WTC11 (cell line): ENCODE data around the gene GPR63. TPM values are rescaled to one million over a fixed set of nuclear protein-coding genes. Genes with fewer than 3 reads are reported as not detected.

Experiments used
- ATAC-seq: fragments of 200-7000 bp; cut with Tn5 transposase; 2 replicates; pipeline ENCODE4 v1.10.0; 2021; ENCODE audit warnings: mild to moderate bottlenecking, moderate library complexity
- CTCF ChIA-PET: fragments of 300-600 bp; sonication (Branson Sonifier 250); formaldehyde crosslinking; loops from one replicate; lab custom pipeline; 2021; ENCODE audit warnings: antibody characterized with exemption; lab: Charles Lee
- POLR2A ChIA-PET: fragments of 350-600 bp; sonication (Branson Sonifier 250); formaldehyde crosslinking; loops from one replicate; lab custom pipeline; 2021; ENCODE audit warnings: antibody characterized with exemption; lab: Charles Lee
- DNase-seq: peaks from one replicate; pipeline ENCODE4 v3.0.0; 2021; ENCODE audit warnings: low spot score
- H3K27ac Mint-ChIP-seq: 2 replicates; pipeline ENCODE4 v1.8.0; 2021; ENCODE audit warnings: mixed read lengths
- H3K27me3 Mint-ChIP-seq: 2 replicates; pipeline ENCODE4 v1.8.0; 2021; ENCODE audit warnings: low read depth, mild to moderate bottlenecking, moderate library complexity, mixed read lengths
- H3K36me3 Mint-ChIP-seq: 2 replicates; pipeline ENCODE4 v1.8.0; 2021; ENCODE audit warnings: mixed read lengths
- H3K4me1 Mint-ChIP-seq: 2 replicates; pipeline ENCODE4 v1.8.0; 2022; ENCODE audit warnings: mixed read lengths
- H3K4me3 Mint-ChIP-seq: 2 replicates; pipeline ENCODE4 v1.8.0; 2021; ENCODE audit warnings: mild to moderate bottlenecking, moderate library complexity, mixed read lengths
- H3K9me3 Mint-ChIP-seq: 2 replicates; pipeline ENCODE4 v1.8.0; 2021; ENCODE audit warnings: mixed read lengths
- ATF2 ChIP-seq: sonication (generic); formaldehyde crosslinking; IDR thresholded peaks from 2 replicates; pipeline ENCODE4 v1.8.1; 2022; ENCODE audit warnings: low read depth, missing genetic modification reagents, borderline replicate concordance
- ATF6 ChIP-seq: sonication (generic); formaldehyde crosslinking; IDR thresholded peaks from 2 replicates; pipeline ENCODE4 v1.8.1; 2023; ENCODE audit warnings: mild to moderate bottlenecking, missing genetic modification reagents
- E2F4 ChIP-seq: sonication (generic); formaldehyde crosslinking; IDR thresholded peaks from 2 replicates; pipeline ENCODE4 v1.8.1; 2022; ENCODE audit warnings: low read depth, mild to moderate bottlenecking, moderate library complexity, missing genetic modification reagents, borderline replicate concordance
- E2F5 ChIP-seq: sonication (generic); formaldehyde crosslinking; IDR thresholded peaks from 2 replicates; pipeline ENCODE4 v1.8.1; 2022; ENCODE audit warnings: mild to moderate bottlenecking, moderate library complexity, missing genetic modification reagents
- IRF2 ChIP-seq: sonication (generic); formaldehyde crosslinking; IDR thresholded peaks from 2 replicates; pipeline ENCODE4 v1.8.0; 2022; ENCODE audit warnings: low read depth, missing genetic modification reagents, borderline replicate concordance
- MLX ChIP-seq: sonication (generic); formaldehyde crosslinking; IDR thresholded peaks from 2 replicates; pipeline ENCODE4 v1.8.1; 2023; ENCODE audit warnings: mild to moderate bottlenecking, missing genetic modification reagents, moderate library complexity
- MYBL2 ChIP-seq: sonication (generic); formaldehyde crosslinking; IDR thresholded peaks from 2 replicates; pipeline ENCODE4 v1.8.1; 2023; ENCODE audit warnings: mild to moderate bottlenecking, moderate library complexity, missing genetic modification reagents
- NFATC4 ChIP-seq: fragments of 250-450 bp; sonication (Bioruptor Pico); IDR thresholded peaks from 2 replicates; pipeline ENCODE4 v1.9.0; 2021; ENCODE audit warnings: mild to moderate bottlenecking
- NFYB ChIP-seq: sonication (generic); formaldehyde crosslinking; conservative IDR thresholded peaks from 2 replicates; pipeline ENCODE4 v1.8.0; 2022; ENCODE audit warnings: low read depth, missing genetic modification reagents
- PREB ChIP-seq: sonication (generic); formaldehyde crosslinking; IDR thresholded peaks from 2 replicates; pipeline ENCODE4 v1.8.1; 2022; ENCODE audit warnings: mild to moderate bottlenecking, missing genetic modification reagents, moderate library complexity, borderline replicate concordance
- SMAD3 ChIP-seq: sonication (generic); formaldehyde crosslinking; IDR thresholded peaks from 2 replicates; pipeline ENCODE4 v1.8.0; 2022; ENCODE audit warnings: missing genetic modification reagents, mild to moderate bottlenecking, borderline replicate concordance
- SOX15 ChIP-seq: fragments of 250-450 bp; sonication (Bioruptor Pico); IDR thresholded peaks from 2 replicates; pipeline ENCODE4 v1.9.0; 2021; ENCODE audit warnings: mild to moderate bottlenecking
- STAT6 ChIP-seq: sonication (generic); formaldehyde crosslinking; conservative IDR thresholded peaks from 2 replicates; pipeline ENCODE4 v1.8.1; 2023; ENCODE audit warnings: mild to moderate bottlenecking, low read depth, missing genetic modification reagents, moderate library complexity
- TCF7 ChIP-seq: sonication (generic); formaldehyde crosslinking; IDR thresholded peaks from 2 replicates; pipeline ENCODE4 v1.8.0; 2022; ENCODE audit warnings: mild to moderate bottlenecking, low read depth, missing genetic modification reagents, moderate library complexity
- ZNF121 ChIP-seq: sonication (generic); formaldehyde crosslinking; IDR thresholded peaks from 2 replicates; pipeline ENCODE4 v1.8.0; 2023; ENCODE audit warnings: missing genetic modification reagents
- total RNA-seq: library from RNA; stranded (reverse); gene quantifications from 3 replicates; pipeline ENCODE4 v1.2.3, GENCODE V29; 2021

Gene GPR63
- total RNA-seq, 1 experiment from 2014 or later: 7.8 TPM

GRCh38 chr6:96792561-96793190 is 44.6 kb downstream of the GPR63 start:
- H3K27ac Mint-ChIP-seq: no peak overlapping the region
- no peak for ATAC-seq
- TF ChIP-seq PREB (CRISPR knock-in tag): no peak
- TF ChIP-seq NFATC4 (CRISPR knock-in tag): no peak
- TF ChIP-seq SMAD3 (CRISPR knock-in tag): no peak
- no peak for TF ChIP-seq E2F5 (CRISPR knock-in tag)
- TF ChIP-seq ZNF121 (CRISPR knock-in tag): no peak
- TF ChIP-seq MLX (CRISPR knock-in tag): no peak
- TF ChIP-seq SOX15: no peak
- TF ChIP-seq MYBL2 (CRISPR knock-in tag): no peak
- no peak for TF ChIP-seq IRF2 (CRISPR knock-in tag)
- TF ChIP-seq TCF7: no peak
- no peak for TF ChIP-seq NFYB (CRISPR knock-in tag)
- TF ChIP-seq ATF2 (CRISPR knock-in tag): no peak
- no peak for TF ChIP-seq E2F4
- no peak for TF ChIP-seq ATF6 (CRISPR knock-in tag)
- TF ChIP-seq STAT6: no peak
- DNase-seq: no peak
- H3K27me3 Mint-ChIP-seq: no peaks in the 10 kb centered on the region; the same call in none of the 2 replicates
- H3K9me3 Mint-ChIP-seq: peaks cover 4% of the 10 kb centered on the region
- CTCF ChIA-PET: interaction anchor here (0.6 kb wide), 1 partner anchor 89 kb away, joined by 3 read pairs; no protein-coding TSS in a partner anchor
- POLR2A ChIA-PET: no interaction called here
- peaks cover 7% of the 10 kb centered on the region for H3K36me3 Mint-ChIP-seq
- peaks cover 17% of the 10 kb centered on the region for H3K4me1 Mint-ChIP-seq
- H3K4me3 Mint-ChIP-seq: no peak overlapping the region
